HG03378 (cell line): Measurements from ENCODE around the gene GAS2L3.
"Not testable (repeated sequence)": the region's sequence is repeated elsewhere in the genome, so short reads cannot be mapped to it uniquely, and the experiment has no call there.

Experiments
- ATAC-seq: cut with Tn5 transposase; IDR thresholded peaks from one replicate; pipeline ENCODE4 v1.9.1; 2021; ENCODE audit warnings: mild to moderate bottlenecking, moderate library complexity; ENCODE audit not compliant: unreplicated experiment

GAS2L3 gene

GRCh38 chr12:100574187-100575074, 947 bp downstream of the GAS2L3 start:
- ATAC-seq: no peak

- ATAC-seq: no peak
Observed at GRCh38 chr12:100576331-100577036, 3.0 kb downstream of the GAS2L3 start.

- no peak for ATAC-seq
Observed at GRCh38 chr12:100578923-100579322, 5.4 kb downstream of the GAS2L3 start.

DNA sequence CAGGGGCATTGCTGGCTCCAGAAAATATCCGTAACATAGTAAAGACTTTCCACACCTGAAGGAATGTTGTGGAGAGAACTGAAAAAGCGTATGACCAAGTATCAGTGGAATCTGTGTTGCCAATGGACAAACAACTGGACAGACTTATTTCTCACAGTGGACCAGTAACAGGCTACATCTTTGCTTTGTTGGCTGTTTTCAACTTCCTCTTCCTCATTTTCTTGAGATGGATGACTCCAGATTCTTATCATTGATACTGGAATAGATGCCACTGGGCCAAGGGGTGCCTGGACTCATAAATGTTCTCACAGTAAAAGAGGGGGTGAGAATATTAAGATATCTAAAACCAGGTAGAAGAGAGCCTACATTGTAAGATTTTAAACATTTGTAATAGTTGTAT, 6.4 kb downstream of the GAS2L3 start:
- no peak for ATAC-seq

- no peak for ATAC-seq
Observed at GRCh38 chr12:100584256-100584655, 10.8 kb downstream of the GAS2L3 start.

DNA sequence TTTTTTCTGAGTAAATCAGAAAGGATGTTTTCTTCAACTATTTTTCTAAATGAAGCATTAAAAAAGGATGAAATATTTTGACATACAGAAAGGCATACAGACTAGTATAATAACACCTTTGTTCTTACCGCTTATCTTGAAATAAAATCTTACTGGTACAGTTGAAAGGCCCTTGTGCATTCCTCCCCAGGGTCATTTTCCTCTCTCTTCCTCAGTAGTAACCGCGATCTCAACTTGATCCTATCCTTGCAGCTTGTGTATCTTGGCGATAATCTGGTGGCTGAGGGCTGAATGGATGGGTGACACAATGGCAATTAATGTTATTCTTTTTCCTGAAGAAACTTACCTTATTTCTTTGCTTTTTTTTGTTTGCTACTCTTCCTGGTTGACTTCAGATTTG, 18.5 kb downstream of the GAS2L3 start:
- ATAC-seq: no peak

GRCh38 chr12:100593490-100593889, 20.0 kb downstream of the GAS2L3 start:
- no peak for ATAC-seq

DNA sequence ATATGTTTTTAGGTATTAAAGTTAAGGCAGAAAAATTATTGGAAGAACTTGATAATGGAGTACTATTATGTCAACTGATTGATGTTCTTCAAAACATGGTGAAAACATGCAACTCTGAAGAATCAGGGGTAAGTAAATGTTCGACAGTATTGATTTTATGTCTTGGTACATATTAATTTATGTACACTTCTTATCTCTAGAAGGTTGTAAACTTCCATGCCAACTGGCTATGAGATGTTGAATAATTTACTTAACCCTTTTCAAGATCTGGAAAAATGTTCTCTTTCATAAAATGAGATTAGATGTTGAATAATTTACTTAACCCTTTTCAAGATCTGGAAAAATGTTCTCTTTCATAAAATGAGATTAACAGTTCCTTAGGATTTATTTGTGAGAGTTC, 28.1 kb downstream of the GAS2L3 start:
- ATAC-seq: no peak

GRCh38 chr12:100602997-100603396, 29.5 kb downstream of the GAS2L3 start:
- not testable (repeated sequence) for ATAC-seq

- ATAC-seq: no peak
Observed at GRCh38 chr12:100608776-100609175, 35.3 kb downstream of the GAS2L3 start.

DNA sequence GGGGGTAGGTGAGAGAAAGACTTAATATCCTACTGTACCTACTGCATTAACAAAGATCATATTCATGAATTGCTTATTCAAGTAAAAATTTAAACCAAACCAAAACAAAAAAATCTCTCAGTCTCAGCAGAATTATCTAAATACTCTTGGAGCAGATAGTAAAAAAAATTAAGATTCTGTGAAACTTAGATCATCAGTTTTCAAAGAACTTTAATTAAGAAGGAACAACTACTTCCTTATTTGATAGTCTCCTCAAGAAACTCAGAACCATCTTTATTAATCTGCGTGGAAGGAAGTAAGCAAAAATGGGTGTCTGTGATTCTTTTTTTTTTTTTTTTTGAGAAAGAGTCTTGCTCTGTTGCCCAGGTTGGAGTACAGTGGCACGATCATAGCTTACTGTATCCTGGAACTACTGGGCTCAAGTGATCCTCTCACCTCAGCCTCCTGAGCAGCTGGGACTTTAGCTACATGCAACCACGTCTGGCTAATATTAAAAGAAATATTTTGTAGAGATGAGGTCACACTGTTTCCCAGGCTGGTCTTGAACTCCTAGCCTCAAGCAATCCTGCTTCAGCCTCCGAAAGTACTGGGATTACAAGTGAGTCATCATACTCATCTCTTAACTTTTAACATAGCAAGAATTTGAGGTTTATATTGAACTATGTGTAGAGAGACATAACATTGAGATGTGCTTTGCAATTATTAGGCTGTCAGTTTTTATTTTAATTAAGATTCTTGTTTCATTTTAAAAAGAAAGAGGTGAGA, 37.4 kb downstream of the GAS2L3 start:
- ATAC-seq: no peak

DNA sequence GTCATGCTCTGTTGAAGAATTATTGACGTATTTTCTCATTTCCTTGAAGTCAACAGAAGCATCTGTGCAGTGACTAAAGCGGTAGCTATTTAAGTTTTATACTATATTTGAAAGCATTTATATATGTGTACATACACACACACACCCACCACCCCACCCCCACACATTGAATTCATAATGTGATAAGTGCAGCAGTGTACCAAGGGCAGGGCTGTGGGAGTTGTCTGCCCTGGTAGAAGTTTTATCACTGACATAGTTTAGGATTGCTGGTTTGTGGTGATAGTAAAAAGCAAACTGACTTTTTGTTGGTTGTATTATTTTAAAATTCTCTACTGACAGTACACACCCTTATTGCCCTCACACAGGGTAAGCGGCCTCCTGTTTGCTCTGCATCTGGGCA, 39.1 kb downstream of the GAS2L3 start:
- no peak for ATAC-seq

DNA sequence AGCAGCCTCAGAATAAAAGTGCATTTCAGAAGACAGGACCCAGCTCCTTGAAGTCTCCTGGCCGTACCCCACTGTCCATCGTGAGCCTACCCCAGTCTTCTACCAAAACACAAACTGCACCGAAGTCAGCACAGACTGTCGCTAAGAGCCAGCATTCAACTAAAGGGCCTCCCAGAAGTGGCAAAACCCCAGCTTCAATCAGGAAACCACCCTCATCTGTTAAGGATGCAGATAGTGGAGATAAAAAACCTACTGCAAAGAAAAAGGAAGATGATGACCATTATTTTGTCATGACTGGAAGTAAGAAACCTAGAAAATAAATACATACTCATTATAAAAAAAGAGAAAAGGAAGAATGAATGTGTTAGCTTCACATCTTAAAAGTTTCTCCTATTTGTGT, 51.1 kb downstream of the GAS2L3 start:
- no peak for ATAC-seq

DNA sequence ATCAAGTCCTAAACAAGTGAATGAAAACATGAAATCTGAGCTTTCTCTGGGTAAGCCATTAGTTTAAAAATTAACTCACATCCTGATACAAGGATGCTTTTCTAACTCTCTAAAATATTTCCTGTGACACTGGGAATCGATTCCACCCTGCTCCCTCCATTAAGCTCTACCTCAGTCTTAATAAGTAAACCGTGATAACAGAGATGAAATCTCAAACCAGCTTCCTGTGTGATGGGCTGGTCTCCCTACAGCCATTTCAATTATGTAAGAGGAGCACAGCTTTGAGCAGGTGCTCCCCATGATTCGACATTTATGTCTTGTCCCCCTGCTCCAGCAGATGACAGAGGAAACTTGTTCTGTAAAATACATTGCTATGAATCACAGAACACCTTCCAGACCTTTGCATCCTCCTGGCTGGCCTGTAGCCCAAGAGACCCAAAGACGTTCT, 59.0 kb downstream of the GAS2L3 start:
- ATAC-seq: no peak

- not testable (repeated sequence) for ATAC-seq
Observed at GRCh38 chr12:100633082-100633785, 59.8 kb downstream of the GAS2L3 start.

GRCh38 chr12:100643246-100643645, 69.8 kb downstream of the GAS2L3 start:
- ATAC-seq: no peak

- ATAC-seq: no peak
Observed at GRCh38 chr12:100646896-100647295, 73.4 kb downstream of the GAS2L3 start.

- no peak for ATAC-seq
Observed at GRCh38 chr12:100651108-100651507, 77.6 kb downstream of the GAS2L3 start.

GRCh38 chr12:100651694-100652093, 78.2 kb downstream of the GAS2L3 start:
- no peak for ATAC-seq

GRCh38 chr12:100652488-100652887, 79.0 kb downstream of the GAS2L3 start:
- ATAC-seq: no peak

DNA sequence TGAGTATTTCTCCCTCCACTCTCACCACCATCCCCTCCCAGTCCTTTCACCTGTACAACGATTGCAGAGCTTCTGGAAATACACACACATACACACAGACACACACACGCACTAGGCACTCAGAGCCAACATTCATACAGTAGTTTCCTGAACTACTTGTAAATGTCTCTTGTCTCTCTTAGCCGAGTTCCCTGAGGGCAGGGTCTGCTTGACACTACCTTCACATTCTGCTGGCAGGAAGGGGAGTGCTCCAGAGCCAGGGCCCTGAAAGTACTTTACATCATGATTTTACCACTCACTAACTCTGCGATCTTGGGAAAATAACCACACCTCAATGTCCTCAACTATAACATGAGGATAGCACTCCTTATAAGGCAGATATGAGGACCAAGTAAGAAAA, 82.7 kb downstream of the GAS2L3 start:
- ATAC-seq: no peak
